K562 (cell line): Measurements from ENCODE around the gene DAPK3. TPM values are rescaled to one million over a fixed set of nuclear protein-coding genes. Genes with fewer than 3 reads are reported as not detected.
A peak's percentile ranks its signal among the peaks of the same experiment; 100 is the strongest.

Source experiments
- ATAC-seq: fragments of 200-7000 bp; cut with Tn5 transposase; 3 replicates; pipeline ENCODE4 v1.9.1; 2020; ENCODE audit warnings: moderate library complexity
- BruUV-seq: library from RNA; stranded (reverse); fragments of 400-500 nt; replicated peaks from 2 replicates; lab custom pipeline; 2021; lab: Mats Ljungman, UMichigan
- CTCF ChIA-PET: fragments of 300-600 bp; formaldehyde crosslinking; extraction: SDS; loops from one replicate; lab custom pipeline; 2021; ENCODE audit warnings: low intra/inter-chr PET ratio; lab: Yijun Ruan, JAX
- POLR2A ChIA-PET: fragments of 300-600, 350-650 bp; sonication (Branson Sonifier 250); formaldehyde crosslinking; extraction: SDS; loops from one replicate; lab custom pipeline; 2021; ENCODE audit warnings: antibody characterized with exemption, inconsistent platforms; lab: Yijun Ruan, JAX
- DNase-seq, 4 experiments: peaks; one replicate each; pipeline versions ENCODE4 v3.0.0 to v3.0.0-alpha.2; 2011 to 2018; ENCODE audit warnings: low spot score in 3 of 4, mixed read lengths in 3 of 4; ENCODE audit errors: extremely low read depth in 1 of 4
- FAIRE-seq: peaks from 2 replicates; lab custom pipeline; 2011; peaks lifted over from hg19 to GRCh38; lab: Jason Lieb, UNC
- H2AFZ ChIP-seq: 2 replicates; pipeline ENCODE4 v1.6.0; 2011; ENCODE audit warnings: low read depth, low read length, control low read depth, inconsistent platforms
- H3K27ac ChIP-seq: fragments of 200-600 bp; 3 replicates; pipeline ENCODE4 v1.8.0; 2011; ENCODE audit warnings: low read depth, mild to moderate bottlenecking, control low read depth, inconsistent platforms, low read length, moderate library complexity, mixed read lengths; ENCODE audit errors: extremely low read depth
- H3K27me3 ChIP-seq, 2 experiments: fragments of 300-600 bp in 1 of 2; 2 replicates in 1 of 2; 3 replicates in 1 of 2; pipeline versions ENCODE4 v1.6.0 to v1.8.0; 2011; ENCODE audit warnings: inconsistent platforms in 2 of 2, low read length in 2 of 2, mild to moderate bottlenecking in 1 of 2, mixed read lengths in 1 of 2, moderate library complexity in 1 of 2; ENCODE audit not compliant: control insufficient read depth in 2 of 2, insufficient read depth in 2 of 2
- H3K36me3 ChIP-seq: fragments of 300-600 bp; 3 replicates; pipeline ENCODE4 v1.8.0; 2011; ENCODE audit warnings: mild to moderate bottlenecking, low read length, inconsistent platforms; ENCODE audit not compliant: control insufficient read depth, insufficient read depth
- H3K4me1 ChIP-seq, 2 experiments: fragments of 200-600 bp in 1 of 2; replicated peaks in 1 of 2; 2 replicates in 1 of 2; 3 replicates in 1 of 2; pipeline versions ENCODE4 v1.5.1 to v1.8.0; 2011; ENCODE audit warnings: inconsistent platforms in 2 of 2, low read length in 2 of 2, mild to moderate bottlenecking in 1 of 2, mixed read lengths in 1 of 2, moderate library complexity in 1 of 2; ENCODE audit not compliant: control insufficient read depth in 2 of 2, insufficient read depth in 2 of 2
- H3K4me2 ChIP-seq: 2 replicates; pipeline ENCODE4 v1.6.1; 2011; ENCODE audit warnings: low read length, control low read depth, inconsistent platforms, mixed read lengths; ENCODE audit not compliant: insufficient read depth
- H3K4me3 ChIP-seq: fragments of 200-600 bp; sonication (generic), shearing (Covaris generic); 2 replicates; pipeline ENCODE4 v1.5.1; 2016; ENCODE audit warnings: control low read depth, inconsistent platforms
- H3K79me2 ChIP-seq: fragments of 200-600 bp; 3 replicates; pipeline ENCODE4 v1.8.0; 2011; ENCODE audit warnings: low read length, inconsistent platforms; ENCODE audit not compliant: control insufficient read depth, insufficient read depth
- H3K9ac ChIP-seq, 2 experiments: 2 replicates each; pipeline versions ENCODE4 v1.6.0 to v1.6.1; 2011; ENCODE audit warnings: low read depth in 2 of 2, low read length in 2 of 2, control low read depth in 1 of 2, inconsistent platforms in 1 of 2, mild to moderate bottlenecking in 1 of 2, mixed read lengths in 1 of 2; ENCODE audit not compliant: insufficient read depth in 1 of 2
- H3K9me1 ChIP-seq: one replicate; pipeline ENCODE4 v1.6.0; 2011; ENCODE audit warnings: inconsistent platforms, mild to moderate bottlenecking, low read length, moderate library complexity; ENCODE audit not compliant: control insufficient read depth, insufficient read depth
- H3K9me3 ChIP-seq: replicated peaks from 2 replicates; pipeline ENCODE4 v1.5.1; 2011; ENCODE audit warnings: low read depth, low read length, inconsistent platforms; ENCODE audit not compliant: control insufficient read depth, insufficient read depth
- H4K20me1 ChIP-seq: replicated peaks from 2 replicates; pipeline ENCODE4 v1.6.1; 2011; ENCODE audit warnings: low read length, inconsistent platforms, mixed read lengths; ENCODE audit not compliant: control insufficient read depth, insufficient read depth
- ATF3 ChIP-seq, 2 experiments: fragments of 450-650 bp in 1 of 2; sonication (generic) in 1 of 2; formaldehyde crosslinking in 1 of 2; IDR thresholded peaks in 1 of 2; conservative IDR thresholded peaks in 1 of 2; 2 replicates each; pipeline versions ENCODE4 v1.6.1 to v1.8.1; 2016 to 2023; ENCODE audit warnings: mild to moderate bottlenecking in 2 of 2, moderate library complexity in 2 of 2, inconsistent platforms in 1 of 2, missing genetic modification reagents in 1 of 2
- CBX8 ChIP-seq: fragments of 200-600 bp; sonication (generic); IDR thresholded peaks from 2 replicates; pipeline ENCODE4 v1.6.1; 2012; ENCODE audit warnings: borderline replicate concordance, mixed run types, low read depth, mild to moderate bottlenecking, moderate library complexity, mixed read lengths, low read length, control low read depth, inconsistent platforms; ENCODE audit not compliant: poor library complexity, severe bottlenecking; ENCODE audit errors: extremely low read depth
- MBD2 ChIP-seq: sonication (generic); IDR thresholded peaks from 2 replicates; pipeline ENCODE4 v1.6.1; 2016; ENCODE audit warnings: low read depth, borderline replicate concordance
- NR4A1 ChIP-seq, 2 experiments: fragments of 250-450 bp in 1 of 2; fragments of 450-650 bp in 1 of 2; sonication (Bioruptor Pico) in 1 of 2; IDR thresholded peaks; 2 replicates each; pipeline versions ENCODE4 v1.4.0 to v1.6.1; 2016 to 2020; ENCODE audit warnings: mild to moderate bottlenecking in 2 of 2, missing compliant biosample characterization in 1 of 2, missing genetic modification characterization in 1 of 2, moderate library complexity in 1 of 2
- POLR2G ChIP-seq: fragments of 200-400 bp; formaldehyde crosslinking; IDR thresholded peaks from 2 replicates; pipeline ENCODE4 v1.6.1; 2017; ENCODE audit warnings: low read depth, mild to moderate bottlenecking, antibody characterized with exemption, low read length, moderate library complexity
- SRSF7 ChIP-seq: fragments of 200-400 bp; formaldehyde crosslinking; optimal IDR thresholded peaks from 2 replicates; pipeline ENCODE3; 2017; ENCODE audit warnings: mild to moderate bottlenecking, low read depth, low read length
- TAF7 ChIP-seq: fragments of 450-650 bp; IDR thresholded peaks from 2 replicates; pipeline ENCODE4 v1.6.1; 2016; ENCODE audit warnings: missing genetic modification characterization, missing compliant biosample characterization
- TEAD2 ChIP-seq: fragments of 450-650 bp; IDR thresholded peaks from 2 replicates; pipeline ENCODE4 v1.6.1; 2016; ENCODE audit warnings: missing genetic modification characterization, control low read depth, missing compliant biosample characterization
- ZNF551 ChIP-seq: fragments of 250-450 bp; sonication (Bioruptor Pico); IDR thresholded peaks from 2 replicates; pipeline ENCODE4 v1.5.0; 2021; ENCODE audit warnings: mild to moderate bottlenecking, moderate library complexity
- WGBS: fragments of 100-300 bp; shearing (Covaris generic); methylation state at CpG from one replicate; pipeline ENCODE4 v1.1.6; 2016; ENCODE audit warnings: low coverage, mixed read lengths; ENCODE audit not compliant: insufficient coverage; ENCODE audit errors: missing lambda C conversion rate; 5-methylcytosine and 5-hydroxymethylcytosine counted together
- in situ Hi-C: fragments of 300-500 bp; cut with MboI; formaldehyde crosslinking; loops from 4 replicates; pipeline ENCODE4 v1.15.0; 2018; ENCODE audit warnings: inconsistent platforms, mixed read lengths
- intact Hi-C: fragments of 100-400 bp; cut with micrococcal nuclease; formaldehyde crosslinking; loops from 2 replicates; pipeline ENCODE4 v1.14.2; 2022
- polyA plus RNA-seq, 8 experiments: library from polyadenylated mRNA; depleted of rRNA in 4 of 8; stranded (reverse) in 5 of 8; unstranded in 3 of 8; fragments of >200 nt; fragmentation: Nextera tagmentation in 2 of 8; fragmentation: Illumina TruSeq in 1 of 8; extraction: Ambion mirVana in 2 of 8; extraction: Trizol in 1 of 8; gene quantifications; 2 replicates each; pipeline versions ENCODE4 v1.2.1 to v1.2.3, GENCODE V29; 2011 to 2014; ENCODE audit warnings: inconsistent platforms in 1 of 8, missing spikeins in 1 of 8
- total RNA-seq, 7 experiments: library from RNA; depleted of rRNA in 6 of 7; stranded (reverse); fragments of >200 nt in 6 of 7; fragmentation: Illumina TruSeq in 2 of 7; extraction: Trizol in 2 of 7; gene quantifications; 2 replicates each; pipeline versions ENCODE4 v1.2.1 to v1.2.3, GENCODE V29; 2011 to 2021; ENCODE audit warnings: low replicate concordance in 1 of 7

DAPK3 gene
- total and polyA plus RNA-seq, 9 of the 15 experiments (the other 6 are each of a cell fraction or from before 2014, with no cell fraction given) = 0.14 to 63.4 (median 25.0) TPM

GRCh38 chr19:4018140-4018613 lies 47.3 kb upstream of the DAPK3 start (continued):
- TF ChIP-seq CBX8 (no peak), ATF3 (IDR thresholded peaks at IDR 0.05) (no peak), ATF3 (CRISPR knock-in tag; conservative IDR thresholded peaks at IDR 0.05) (no peak), SRSF7 (no peak), ZNF551 (CRISPR knock-in tag) (no peak), TAF7 (no peak), NR4A1 (CRISPR knock-in tag; IDR thresholded peaks at IDR 0.05) (no peak), NR4A1 (tag; IDR thresholded peaks at IDR 0.05) (no peak), TEAD2 (tag) (no peak)

- H3K36me3 ChIP-seq = peaks cover 59% of the 10 kb centered on the region; the same call in 1 of the 3 replicates
- H3K9me1 ChIP-seq = no peaks in the 10 kb centered on the region
- TF ChIP-seq MBD2 (no peak), POLR2G (0 out of 2 replicates have a peak, but pooled peaks have one; percentile 20)
- TF ChIP-seq, all 486 proteins: peak for 1
- Histone ChIP-seq H3K27ac (no peak overlapping the region), H3K27me3 (no peaks in the 10 kb centered on the region), H2AFZ (no peak overlapping the region), H3K4me2 (no peak overlapping the region), H3K4me1 (peaks cover 0 to 63% of the 10 kb centered on the region in 2 experiments; a peak in 2 of 5 replicates), H3K4me3 (no peak overlapping the region), H3K9ac (no peak overlapping the region; a peak in 1 of 4 replicates), H3K9me3 (no peaks in the 10 kb centered on the region), H4K20me1 (peaks cover 27% of the 10 kb centered on the region; the same call in 1 of the 2 replicates), H3K79me2 (peaks cover 29% of the 10 kb centered on the region)
- ChIA-PET POLR2A (interaction anchor here (0.5 to 0.9 kb wide), 2 partner anchors 10 to 408 kb away, joined by 3 to 5 read pairs; partner anchors contain the start of gene PIAS4), CTCF (no interaction called here)
- ATAC-seq = no peak
- 97% methylated on average over 12 of the region's 15 CpGs for WGBS
- BruUV-seq = no TSS peak
- DNase-seq = no peak
- intact Hi-C loops = no loop called here
- in situ Hi-C loops = no loop called here
- no peak for FAIRE-seq
Observed at GRCh38 chr19:4016903-4017638, 46.2 kb upstream of the DAPK3 start.
